ENCODE data around the gene ABHD4.
"Not testable (repeated sequence)": the region's sequence is repeated elsewhere in the genome, so short reads cannot be mapped to it uniquely, and the experiment has no call there.

GRCh38 chr14:22635980-22636379 lies 37.9 kb downstream of the ABHD4 start:
- not testable (repeated sequence) for TF ChIP-seq POLR2A, CTCF, EP300 (IDR thresholded peaks at IDR 0.05)
